RWPE2 (cell line): ENCODE measurements around the gene CSPG5.
A peak's percentile ranks its signal among the peaks of the same experiment; 100 is the strongest.

Source experiments
- ATAC-seq: fragments of 200-7000 bp; cut with Tn5 transposase; 3 replicates; pipeline ENCODE4 v1.9.1; 2021; ENCODE audit warnings: low read depth
- DNase-seq: peaks from one replicate; pipeline ENCODE4 v3.0.0-alpha.2; 2020; ENCODE audit warnings: low spot score
- H3K27ac ChIP-seq: fragments of 450-650 bp; 2 replicates; pipeline ENCODE4 v1.5.1; 2017; ENCODE audit warnings: mild to moderate bottlenecking; ENCODE audit not compliant: poor library complexity, severe bottlenecking
- H3K27me3 ChIP-seq: fragments of 250-450 bp; sonication (Bioruptor Pico); 2 replicates; pipeline ENCODE4 v1.5.1; 2021; ENCODE audit warnings: mild to moderate bottlenecking, moderate library complexity; ENCODE audit not compliant: insufficient read depth, poor library complexity, severe bottlenecking
- H3K36me3 ChIP-seq: fragments of 250-450 bp; sonication (Bioruptor Pico); 2 replicates; pipeline ENCODE4 v1.5.1; 2020; ENCODE audit warnings: low read depth, mild to moderate bottlenecking, moderate library complexity
- H3K4me1 ChIP-seq: fragments of 250-450 bp; sonication (Bioruptor Pico); 2 replicates; pipeline ENCODE4 v1.5.1; 2021; ENCODE audit warnings: mild to moderate bottlenecking, moderate library complexity; ENCODE audit not compliant: insufficient read depth, poor library complexity, severe bottlenecking
- H3K4me3 ChIP-seq: fragments of 250-450 bp; sonication (Bioruptor Pico); 2 replicates; pipeline ENCODE4 v1.5.1; 2021; ENCODE audit warnings: mild to moderate bottlenecking, moderate library complexity; ENCODE audit not compliant: severe bottlenecking
- H3K9me3 ChIP-seq: fragments of 250-450 bp; sonication (Bioruptor Pico); 2 replicates; pipeline ENCODE4 v1.5.1; 2021; ENCODE audit warnings: mild to moderate bottlenecking, moderate library complexity; ENCODE audit not compliant: severe bottlenecking
- CTCF ChIP-seq: fragments of 450-650 bp; IDR thresholded peaks from one replicate; pipeline ENCODE4 v1.5.1; 2017; ENCODE audit warnings: mild to moderate bottlenecking, moderate library complexity; ENCODE audit not compliant: poor library complexity, severe bottlenecking

Gene CSPG5

GRCh38 chr3:47603332-47603731 lies 24.7 kb upstream of the CSPG5 start:
- H3K9me3 ChIP-seq = no peaks in the 10 kb centered on the region
- TF ChIP-seq CTCF = no peak
- H3K27me3 ChIP-seq = no peaks in the 10 kb centered on the region
- H3K36me3 ChIP-seq = peaks cover 42% of the 10 kb centered on the region
- ATAC-seq (no peak), DNase-seq (no peak)
- no peak overlapping the region for H3K4me3 ChIP-seq
- H3K27ac ChIP-seq = no peak overlapping the region
- no peaks in the 10 kb centered on the region for H3K4me1 ChIP-seq

GRCh38 chr3:47601281-47601680 lies 22.6 kb upstream of the CSPG5 start:
- Histone ChIP-seq H3K4me1 (no peaks in the 10 kb centered on the region), H3K27me3 (no peaks in the 10 kb centered on the region), H3K27ac (no peak overlapping the region), H3K36me3 (peaks cover 29% of the 10 kb centered on the region), H3K9me3 (no peaks in the 10 kb centered on the region), H3K4me3 (no peak overlapping the region)
- DNase-seq (no peak), ATAC-seq (no peak)
- TF ChIP-seq CTCF = no peak

- no peak overlapping the region for H3K4me3 ChIP-seq
- peaks cover 35% of the 10 kb centered on the region for H3K36me3 ChIP-seq
- no peaks in the 10 kb centered on the region for H3K27me3 ChIP-seq
- no peaks in the 10 kb centered on the region for H3K4me1 ChIP-seq
- no peaks in the 10 kb centered on the region for H3K9me3 ChIP-seq
- TF ChIP-seq CTCF = no peak
- DNase-seq (no peak), ATAC-seq (peak; percentile 78)
- no peak overlapping the region for H3K27ac ChIP-seq
Observed at GRCh38 chr3:47594792-47595191, 16.1 kb upstream of the CSPG5 start.

- no peak for TF ChIP-seq CTCF
- no peaks in the 10 kb centered on the region for H3K4me1 ChIP-seq
- no peak for DNase-seq
- ATAC-seq = no peak
- H3K36me3 ChIP-seq = peaks cover 38% of the 10 kb centered on the region
- no peaks in the 10 kb centered on the region for H3K27me3 ChIP-seq
- H3K4me3 ChIP-seq = no peak overlapping the region
- no peak overlapping the region for H3K27ac ChIP-seq
- no peaks in the 10 kb centered on the region for H3K9me3 ChIP-seq
Observed at GRCh38 chr3:47592066-47592795, 13.6 kb upstream of the CSPG5 start.

GRCh38 chr3:47590216-47590615 lies 11.6 kb upstream of the CSPG5 start:
- ATAC-seq (no peak), DNase-seq (no peak)
- Histone ChIP-seq H3K27ac (no peak overlapping the region), H3K4me1 (no peaks in the 10 kb centered on the region), H3K36me3 (peaks cover 35% of the 10 kb centered on the region), H3K27me3 (no peaks in the 10 kb centered on the region), H3K4me3 (no peak overlapping the region), H3K9me3 (no peaks in the 10 kb centered on the region)
- TF ChIP-seq CTCF = no peak
